Calu3 (cell line): ENCODE results near the gene YIPF1. TPM values are rescaled to one million over a fixed set of nuclear protein-coding genes. Genes with fewer than 3 reads are reported as not detected.

Source experiments
- BruUV-seq: library from RNA; stranded (reverse); fragments of 400-500 nt; replicated peaks from 2 replicates; lab custom pipeline; 2021; lab: Mats Ljungman, UMichigan
- CTCF ChIA-PET: fragments of 300-600 bp; sonication (Branson Sonifier 250); formaldehyde crosslinking; loops from one replicate; lab custom pipeline; 2022; ENCODE audit warnings: antibody characterized with exemption; lab: Charles Lee
- DNase-seq: peaks from one replicate; pipeline ENCODE4 v3.0.0; 2022
- H3K27ac Mint-ChIP-seq: one replicate; pipeline ENCODE4 v1.8.0; 2022; ENCODE audit warnings: mixed read lengths; ENCODE audit not compliant: unreplicated experiment
- H3K27me3 Mint-ChIP-seq: one replicate; pipeline ENCODE4 v1.8.0; 2022; ENCODE audit warnings: mixed read lengths; ENCODE audit not compliant: unreplicated experiment
- H3K36me3 Mint-ChIP-seq: one replicate; pipeline ENCODE4 v1.8.0; 2022; ENCODE audit warnings: mild to moderate bottlenecking, moderate library complexity, mixed read lengths; ENCODE audit not compliant: insufficient read depth, unreplicated experiment
- H3K4me1 Mint-ChIP-seq: one replicate; pipeline ENCODE4 v1.8.0; 2022; ENCODE audit warnings: mild to moderate bottlenecking, low read depth, mixed read lengths; ENCODE audit not compliant: unreplicated experiment
- H3K4me3 Mint-ChIP-seq: one replicate; pipeline ENCODE4 v1.8.0; 2022; ENCODE audit warnings: mild to moderate bottlenecking, low read depth, moderate library complexity, mixed read lengths; ENCODE audit not compliant: unreplicated experiment
- H3K9me3 Mint-ChIP-seq: one replicate; pipeline ENCODE4 v1.8.0; 2022; ENCODE audit warnings: low read depth, mixed read lengths; ENCODE audit not compliant: unreplicated experiment
- intact Hi-C: fragments of 100-400 bp; cut with micrococcal nuclease; formaldehyde crosslinking; loops from one replicate; pipeline ENCODE4 v1.10.0; 2022; ENCODE audit not compliant: unreplicated experiment
- total RNA-seq: library from RNA; stranded (reverse); gene quantifications from 2 replicates; pipeline ENCODE4 v1.2.3, GENCODE V29; 2022
- TF ChIP-seq, protein P1 (sequence below): fragments of 200-600 bp; IDR thresholded peaks from one replicate; pipeline ENCODE4 v1.8.0; 2022; ENCODE audit warnings: antibody characterized with exemption; ENCODE audit not compliant: unreplicated experiment

YIPF1 gene
- total RNA-seq, 1 experiment from 2014 or later: 18.2 TPM

DNA sequence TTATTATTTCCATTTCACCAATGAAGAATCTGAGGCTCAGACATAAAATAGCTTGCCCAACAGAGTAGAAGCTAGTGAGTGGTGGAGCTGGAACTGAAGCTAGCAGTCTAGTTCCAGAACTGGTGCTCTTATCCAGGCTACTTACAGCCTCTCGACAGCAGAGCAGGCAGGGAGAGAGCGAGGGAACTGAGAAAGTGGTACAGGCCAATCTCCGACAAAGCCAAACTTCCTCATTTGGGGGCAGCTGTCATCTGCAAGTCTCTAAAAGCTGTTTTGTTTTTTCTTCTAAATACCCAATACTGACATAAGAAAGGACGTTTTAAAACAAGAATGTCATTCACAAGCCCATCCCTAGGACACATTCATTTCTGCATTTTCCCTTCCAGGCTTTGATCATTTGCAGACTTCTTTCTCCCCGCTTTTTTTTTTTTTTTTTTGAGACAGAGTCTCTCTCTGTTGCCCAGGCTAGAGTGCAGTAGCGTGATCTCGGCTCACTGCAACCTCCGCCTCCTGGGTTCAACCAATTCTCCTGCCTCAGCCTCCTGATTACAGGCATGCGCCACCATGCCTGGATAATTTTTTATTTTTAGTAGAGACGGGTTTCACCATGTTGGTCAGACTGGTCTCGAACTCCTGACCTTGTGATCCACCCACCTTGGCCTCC lies 20.0 kb downstream of the YIPF1 start:
- Mint-ChIP-seq H3K27ac (no peak overlapping the region), H3K27me3 (no peaks in the 10 kb centered on the region), H3K4me1 (no peaks in the 10 kb centered on the region), H3K9me3 (no peaks in the 10 kb centered on the region), H3K4me3 (no peak overlapping the region), H3K36me3 (peaks cover 10% of the 10 kb centered on the region)
- CTCF ChIA-PET: interaction anchor here (1.0 to 2.2 kb wide), 3 partner anchors 9 to 90 kb away, joined by 3 to 11 read pairs (median 3); no protein-coding TSS in a partner anchor
- DNase-seq: no peak
- no TSS peak for BruUV-seq
- intact Hi-C loops: no loop called here
- TF ChIP-seq, protein P1, sequence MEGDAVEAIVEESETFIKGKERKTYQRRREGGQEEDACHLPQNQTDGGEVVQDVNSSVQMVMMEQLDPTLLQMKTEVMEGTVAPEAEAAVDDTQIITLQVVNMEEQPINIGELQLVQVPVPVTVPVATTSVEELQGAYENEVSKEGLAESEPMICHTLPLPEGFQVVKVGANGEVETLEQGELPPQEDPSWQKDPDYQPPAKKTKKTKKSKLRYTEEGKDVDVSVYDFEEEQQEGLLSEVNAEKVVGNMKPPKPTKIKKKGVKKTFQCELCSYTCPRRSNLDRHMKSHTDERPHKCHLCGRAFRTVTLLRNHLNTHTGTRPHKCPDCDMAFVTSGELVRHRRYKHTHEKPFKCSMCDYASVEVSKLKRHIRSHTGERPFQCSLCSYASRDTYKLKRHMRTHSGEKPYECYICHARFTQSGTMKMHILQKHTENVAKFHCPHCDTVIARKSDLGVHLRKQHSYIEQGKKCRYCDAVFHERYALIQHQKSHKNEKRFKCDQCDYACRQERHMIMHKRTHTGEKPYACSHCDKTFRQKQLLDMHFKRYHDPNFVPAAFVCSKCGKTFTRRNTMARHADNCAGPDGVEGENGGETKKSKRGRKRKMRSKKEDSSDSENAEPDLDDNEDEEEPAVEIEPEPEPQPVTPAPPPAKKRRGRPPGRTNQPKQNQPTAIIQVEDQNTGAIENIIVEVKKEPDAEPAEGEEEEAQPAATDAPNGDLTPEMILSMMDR: no peak

DNA sequence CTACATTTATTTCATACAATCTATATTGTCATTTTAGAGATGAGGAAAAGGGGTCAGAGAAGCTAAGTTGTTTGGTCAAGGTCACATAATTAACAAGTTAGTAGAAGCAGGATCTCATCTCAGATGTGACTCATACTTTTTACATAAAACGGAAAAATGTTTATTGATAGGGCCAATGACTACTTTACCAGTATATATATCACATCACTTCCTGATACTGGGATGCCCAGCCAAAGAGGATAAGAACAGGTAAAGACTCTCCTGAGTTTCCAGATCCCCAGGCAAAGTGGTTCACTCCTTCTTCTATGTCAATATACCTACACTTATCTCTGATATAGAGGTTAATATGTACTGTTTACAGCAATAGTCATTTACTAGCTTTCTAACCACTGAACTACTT lies 21.0 kb downstream of the YIPF1 start:
- TF ChIP-seq, protein P1: no peak
- intact Hi-C loops: no loop called here
- Mint-ChIP-seq H3K27ac (no peak overlapping the region), H3K9me3 (no peaks in the 10 kb centered on the region), H3K4me1 (no peaks in the 10 kb centered on the region), H3K36me3 (peaks cover 10% of the 10 kb centered on the region), H3K27me3 (no peaks in the 10 kb centered on the region), H3K4me3 (no peak overlapping the region)
- no TSS peak for BruUV-seq
- CTCF ChIA-PET: interaction anchor here (1.1 to 2.2 kb wide), 2 partner anchors 8 to 91 kb away, joined by 3 to 11 read pairs; no protein-coding TSS in a partner anchor
- no peak for DNase-seq

DNA sequence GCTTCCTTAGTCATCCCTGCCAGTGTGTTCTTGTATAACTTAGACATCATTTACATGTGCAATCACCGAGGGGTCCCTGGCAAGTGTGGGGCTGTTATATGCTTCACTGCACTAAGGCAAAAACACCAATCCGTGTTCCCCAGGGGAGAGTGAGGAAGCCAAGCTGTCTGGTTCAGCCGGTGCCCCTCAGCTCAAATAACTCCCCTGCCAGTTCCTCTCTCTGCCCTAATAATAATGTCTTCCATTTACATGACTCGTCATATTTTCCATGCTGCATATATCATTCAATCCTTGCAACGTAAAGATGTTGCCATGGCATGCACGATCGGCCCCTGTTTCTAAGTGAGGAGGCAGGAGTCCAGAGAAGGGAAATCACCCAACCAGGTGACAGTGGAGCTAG lies 27.1 kb downstream of the YIPF1 start:
- Mint-ChIP-seq H3K27me3 (no peaks in the 10 kb centered on the region), H3K4me1 (no peaks in the 10 kb centered on the region), H3K9me3 (no peaks in the 10 kb centered on the region), H3K27ac (no peak overlapping the region), H3K4me3 (no peak overlapping the region), H3K36me3 (peaks cover 6% of the 10 kb centered on the region)
- DNase-seq: no peak
- intact Hi-C loops: no loop called here
- CTCF ChIA-PET: interaction anchor here (1.1 kb wide), 1 partner anchor 83 kb away, joined by 3 read pairs; the partner anchor contains the start of gene IFT25
- TF ChIP-seq, protein P1: no peak
- no TSS peak for BruUV-seq

DNA sequence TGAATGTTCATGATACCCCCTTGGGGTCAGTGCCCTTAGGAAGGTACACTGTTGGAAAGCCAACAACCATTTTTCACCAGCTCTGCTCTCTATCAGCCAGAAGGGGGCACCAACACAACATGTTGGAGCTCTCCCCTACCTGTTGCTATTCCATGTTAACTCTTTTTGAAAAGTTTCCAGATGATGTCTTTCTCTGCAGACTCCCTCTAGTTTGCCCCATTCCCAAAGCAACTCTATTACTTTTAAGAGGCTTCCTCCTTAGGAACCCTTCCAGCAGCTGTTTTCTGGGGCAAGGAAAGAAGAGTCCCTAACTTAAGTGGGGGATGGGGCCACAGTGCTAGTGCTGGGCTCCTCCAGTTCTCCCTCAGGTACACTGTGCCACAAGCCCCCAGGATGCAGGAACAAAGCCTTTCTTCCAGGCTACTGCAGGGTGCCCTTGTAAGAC lies 28.6 kb downstream of the YIPF1 start:
- Mint-ChIP-seq H3K4me3 (no peak overlapping the region), H3K27ac (no peak overlapping the region), H3K36me3 (peaks cover 3% of the 10 kb centered on the region), H3K4me1 (no peaks in the 10 kb centered on the region), H3K27me3 (no peaks in the 10 kb centered on the region), H3K9me3 (no peaks in the 10 kb centered on the region)
- DNase-seq: peak; percentile 45
- CTCF ChIA-PET: interaction anchor here (0.6 to 1.6 kb wide), 7 partner anchors 8 to 546 kb away, joined by 3 to 23 read pairs (median 6); partner anchors contain the start of genes IFT25 and LRRC42
- intact Hi-C loops: loop anchor here (1.0 to 2.0 kb wide), 2 partner anchors 88 to 98 kb away; no protein-coding TSS in a partner anchor
- TF ChIP-seq, protein P1: peak; percentile 75
- BruUV-seq: no TSS peak
